ENCODE results near the gene TAS2R10. TPM values are rescaled to one million over a fixed set of nuclear protein-coding genes. Genes with fewer than 3 reads are reported as not detected.
"Not testable (repeated sequence)": the region's sequence is repeated elsewhere in the genome, so short reads cannot be mapped to it uniquely, and the experiment has no call there.

The TAS2R10 gene
- total RNA-seq, 4 donors from 2014 or later = 0.51 TPM; not detected in 3

GRCh38 chr12:10801741-10802140 is 24.4 kb downstream of the TAS2R10 start:
- DNase-seq (no peak), ATAC-seq (no peak)
- Histone ChIP-seq H3K27me3 (no peaks in the 10 kb centered on the region), H3K27ac (no peak overlapping the region), H3K4me1 (no peaks in the 10 kb centered on the region), H3K9me3 (no peaks in the 10 kb centered on the region), H3K36me3 (no peaks in the 10 kb centered on the region), H3K4me3 (no peak overlapping the region)
- in situ Hi-C loops (cut with MboI; ENCODE audit: low sequenced_read_pairs in 4 of 4) = no loop called here
- intact Hi-C loops (cut with DNase I; ENCODE audit: low total_unique reads) = no loop called here
- TF ChIP-seq POLR2A (IDR thresholded peaks at IDR 0.05) (no peak), CTCF (IDR thresholded peaks at IDR 0.05 in 4 of 5, conservative IDR thresholded peaks at IDR 0.05 in 1 of 5) (no peak)

DNA sequence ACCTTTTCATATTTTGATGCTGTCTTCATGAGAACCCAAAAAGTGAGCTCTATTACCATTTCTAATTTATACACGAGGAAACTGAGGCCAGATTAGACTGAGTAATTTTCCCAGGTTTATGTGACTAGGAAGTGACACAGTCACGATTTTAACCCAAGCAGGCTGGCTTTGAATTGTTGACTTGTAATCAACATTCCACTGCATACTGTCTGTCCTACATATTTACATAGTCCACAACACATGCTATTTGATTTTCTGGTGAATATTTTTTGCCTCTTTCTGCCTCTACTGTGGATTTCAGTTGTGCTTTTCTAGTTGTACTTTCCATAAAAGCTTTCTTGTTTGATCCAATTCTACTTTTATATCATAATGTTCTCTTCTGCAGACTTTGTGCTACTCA is 31.9 kb downstream of the TAS2R10 start:
- H3K27ac ChIP-seq = no peak overlapping the region
- intact Hi-C loops (cut with DNase I; ENCODE audit: low total_unique reads) = no loop called here
- H3K4me1 ChIP-seq = no peaks in the 10 kb centered on the region
- no peak for ATAC-seq
- DNase-seq = no peak
- no peak overlapping the region for H3K4me3 ChIP-seq
- TF ChIP-seq POLR2A (IDR thresholded peaks at IDR 0.05) (no peak), CTCF (IDR thresholded peaks at IDR 0.05 in 4 of 5, conservative IDR thresholded peaks at IDR 0.05 in 1 of 5) (no peak)
- H3K9me3 ChIP-seq = no peaks in the 10 kb centered on the region
- no peaks in the 10 kb centered on the region for H3K27me3 ChIP-seq
- no peaks in the 10 kb centered on the region for H3K36me3 ChIP-seq
- in situ Hi-C loops (cut with MboI; ENCODE audit: low sequenced_read_pairs in 4 of 4) = no loop called here

GRCh38 chr12:10791769-10792168 is 34.4 kb downstream of the TAS2R10 start:
- H3K4me3 ChIP-seq; intact Hi-C loops (cut with DNase I; ENCODE audit: low total_unique reads); DNase-seq; H3K9me3 ChIP-seq; H3K27ac ChIP-seq; in situ Hi-C loops (cut with MboI; ENCODE audit: low sequenced_read_pairs in 4 of 4); H3K36me3 ChIP-seq; H3K4me1 ChIP-seq; H3K27me3 ChIP-seq; ATAC-seq: not testable (repeated sequence)

GRCh38 chr12:10783252-10783651 is 42.9 kb downstream of the TAS2R10 start:
- Histone ChIP-seq H3K9me3 (no peaks in the 10 kb centered on the region), H3K27ac (no peak overlapping the region)
- intact Hi-C loops (cut with DNase I; ENCODE audit: low total_unique reads) = no loop called here

DNA sequence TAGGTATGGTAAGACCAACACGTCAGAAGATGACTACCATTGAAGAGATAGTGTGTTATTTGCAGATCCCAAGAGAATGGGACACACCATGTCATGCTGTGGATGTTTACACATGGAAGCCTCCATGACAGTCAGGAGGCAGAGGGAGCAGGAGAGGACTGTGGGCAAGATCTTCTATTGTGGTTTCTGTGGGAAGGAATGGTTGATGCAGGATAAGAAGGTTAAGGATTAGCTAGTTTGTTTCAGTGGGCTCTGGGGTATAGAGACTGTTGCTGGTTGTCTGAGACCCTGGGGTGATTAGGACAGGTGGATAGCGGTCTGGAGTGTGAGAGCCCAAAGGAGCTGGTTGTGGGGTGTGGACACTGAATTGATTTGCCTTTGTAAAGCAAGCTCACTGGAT is 47.1 kb downstream of the TAS2R10 start:
- Histone ChIP-seq H3K27ac (no peak overlapping the region), H3K4me3 (no peak overlapping the region), H3K4me1 (no peaks in the 10 kb centered on the region), H3K27me3 (no peaks in the 10 kb centered on the region), H3K36me3 (no peaks in the 10 kb centered on the region), H3K9me3 (no peaks in the 10 kb centered on the region)
- ATAC-seq = no peak
- TF ChIP-seq CTCF (IDR thresholded peaks at IDR 0.05 in 4 of 5, conservative IDR thresholded peaks at IDR 0.05 in 1 of 5) = no peak
- TF ChIP-seq POLR2A (IDR thresholded peaks at IDR 0.05) = no peak
- intact Hi-C loops (cut with DNase I; ENCODE audit: low total_unique reads) (no loop called here), in situ Hi-C loops (cut with MboI; ENCODE audit: low sequenced_read_pairs in 4 of 4) (loop anchor here in 3 of 4 donors (5.0 to 10.0 kb wide), 3 partner anchors 426 to 708 kb away; no protein-coding TSS in a partner anchor)
- DNase-seq = no peak

More at GRCh38 chr12:10783252-10783651, 42.9 kb downstream of the TAS2R10 start:
- no peaks in the 10 kb centered on the region for H3K36me3 ChIP-seq
- DNase-seq = no peak
- ATAC-seq = no peak
- no peaks in the 10 kb centered on the region for H3K27me3 ChIP-seq
- H3K4me1 ChIP-seq = no peaks in the 10 kb centered on the region
- H3K4me3 ChIP-seq = no peak overlapping the region
- no peak for TF ChIP-seq CTCF (IDR thresholded peaks at IDR 0.05 in 4 of 5, conservative IDR thresholded peaks at IDR 0.05 in 1 of 5)
- TF ChIP-seq POLR2A (IDR thresholded peaks at IDR 0.05) = no peak
- in situ Hi-C loops (cut with MboI; ENCODE audit: low sequenced_read_pairs in 4 of 4) = no loop called here

Other genes with a start within 250 kb of the TAS2R10 start
- gene MAGOHB, start 212.7 kb downstream of the TAS2R10 start, total RNA-seq = 1 to 10 TPM in 3 of 4 donors, under 1 TPM in 1; 0.80 to 6.3 (median 3.8) TPM
- gene STYK1, start 152.3 kb downstream of the TAS2R10 start, total RNA-seq = under 1 TPM in 1 of 4 donors, not detected in 3; 0.12 TPM
- 1,000 to 10,000 TPM; 3,451 to 6,393 (median 4,786) TPM for gene YBX3, start 103.0 kb downstream of the TAS2R10 start, total RNA-seq
- not detected for gene TAS2R7, start 23.7 kb downstream of the TAS2R10 start, total RNA-seq
- under 1 TPM in 1 of 4 donors, not detected in 3; 0.36 TPM for gene TAS2R8, start 19.1 kb downstream of the TAS2R10 start, total RNA-seq
- gene TAS2R9, start 16.2 kb downstream of the TAS2R10 start, total RNA-seq = 1 to 10 TPM in 1 of 4 donors, not detected in 3; 1.1 TPM
- gene PRR4, start 23.1 kb upstream of the TAS2R10 start, total RNA-seq = 1 to 10 TPM in 2 of 4 donors, not detected in 2; 1.2 to 3.5 TPM
- gene PRH1, start 57.9 kb upstream of the TAS2R10 start, total RNA-seq = 10 to 100 TPM in 1 of 4 donors, 1 to 10 TPM in 3; 2.2 to 21.0 (median 2.9) TPM
- 1 to 10 TPM in 1 of 4 donors, under 1 TPM in 1, not detected in 2; 0.26 to 3.8 TPM for gene TAS2R13, start 83.2 kb upstream of the TAS2R10 start, total RNA-seq
- gene PRH2, start 102.9 kb upstream of the TAS2R10 start, total RNA-seq = not detected
- gene TAS2R14, start 112.9 kb upstream of the TAS2R10 start, total RNA-seq = 1 to 10 TPM in 1 of 4 donors, under 1 TPM in 2, not detected in 1; 0.27 to 3.0 (median 0.29) TPM
- gene TAS2R50, start 160.6 kb upstream of the TAS2R10 start, total RNA-seq = 1 to 10 TPM in 1 of 4 donors, not detected in 3; 4.9 TPM
- 1 to 10 TPM in 1 of 4 donors, under 1 TPM in 1, not detected in 2; 0.53 to 3.6 TPM for gene TAS2R20, start 171.9 kb upstream of the TAS2R10 start, total RNA-seq
- gene TAS2R19, start 196.3 kb upstream of the TAS2R10 start, total RNA-seq = 1 to 10 TPM in 1 of 4 donors, not detected in 3; 2.5 TPM
- 1 to 10 TPM in 2 of 4 donors, not detected in 2; 3.5 to 3.6 TPM for gene TAS2R31, start 205.0 kb upstream of the TAS2R10 start, total RNA-seq
- 1 to 10 TPM in 1 of 4 donors, not detected in 3; 1.5 TPM for gene TAS2R46, start 235.9 kb upstream of the TAS2R10 start, total RNA-seq